SK-N-SH treated with all-trans-retinoic acid at 6 μM for 48 hours (cell line): ENCODE data around the gene NFIX.

Experiments
- ATAC-seq: fragments of 200-7000 bp; cut with Tn5 transposase; 3 replicates; pipeline ENCODE4 v1.9.1; 2020; ENCODE audit warnings: mild to moderate bottlenecking, moderate library complexity
- ARNTL ChIP-seq: fragments of 450-650 bp; formaldehyde crosslinking; IDR thresholded peaks from 2 replicates; pipeline ENCODE4 v1.5.0; 2020; ENCODE audit warnings: low read depth, mild to moderate bottlenecking, moderate library complexity, borderline replicate concordance
- BACH2 ChIP-seq: fragments of 250-450 bp; sonication (Bioruptor Pico); IDR thresholded peaks from 2 replicates; pipeline ENCODE4 v1.9.0; 2021; ENCODE audit warnings: mild to moderate bottlenecking, borderline replicate concordance
- CREB5 ChIP-seq: fragments of 250-450 bp; sonication (Bioruptor Pico); IDR thresholded peaks from 2 replicates; pipeline ENCODE4 v1.5.1; 2020; ENCODE audit warnings: low read depth, mild to moderate bottlenecking, moderate library complexity
- CSDC2 ChIP-seq: fragments of 250-450 bp; sonication (Bioruptor Pico); IDR thresholded peaks from 2 replicates; pipeline ENCODE4 v1.5.0; 2020; ENCODE audit warnings: mild to moderate bottlenecking, moderate library complexity
- CSRNP3 ChIP-seq: fragments of 250-450 bp; sonication (Bioruptor Pico); IDR thresholded peaks from 2 replicates; pipeline ENCODE4 v1.5.1; 2021; ENCODE audit warnings: mild to moderate bottlenecking, moderate library complexity
- ESRRG ChIP-seq: fragments of 250-450 bp; sonication (Bioruptor Pico); IDR thresholded peaks from 2 replicates; pipeline ENCODE4 v1.6.1; 2021; ENCODE audit warnings: mild to moderate bottlenecking
- GLIS3 ChIP-seq: fragments of 250-450 bp; sonication (Bioruptor Pico); IDR thresholded peaks from 2 replicates; pipeline ENCODE4 v1.5.0; 2020; ENCODE audit warnings: mild to moderate bottlenecking, moderate library complexity
- ISL1 ChIP-seq: fragments of 250-450 bp; sonication (Bioruptor Pico); IDR thresholded peaks from 2 replicates; pipeline ENCODE4 v2.1.2; 2022; ENCODE audit warnings: mild to moderate bottlenecking, moderate library complexity
- OSR1 ChIP-seq: fragments of 250-450 bp; sonication (Bioruptor Pico); IDR thresholded peaks from 2 replicates; pipeline ENCODE4 v1.8.0; 2022; ENCODE audit warnings: moderate library complexity, mild to moderate bottlenecking, inconsistent platforms
- PATZ1 ChIP-seq: fragments of 250-450 bp; sonication (Bioruptor Pico); IDR thresholded peaks from 2 replicates; pipeline ENCODE4 v1.8.0; 2020; ENCODE audit warnings: mild to moderate bottlenecking, moderate library complexity, borderline replicate concordance
- POU6F1 ChIP-seq: fragments of 250-450 bp; sonication (Bioruptor Pico); IDR thresholded peaks from 2 replicates; pipeline ENCODE4 v1.8.0; 2021; ENCODE audit warnings: low read depth, mild to moderate bottlenecking, moderate library complexity, borderline replicate concordance
- PPARA ChIP-seq: fragments of 250-450 bp; sonication (Bioruptor Pico); IDR thresholded peaks from 2 replicates; pipeline ENCODE4 v1.5.0; 2020; ENCODE audit warnings: mild to moderate bottlenecking, borderline replicate concordance
- RARB ChIP-seq: fragments of 250-450 bp; sonication (Bioruptor Pico); IDR thresholded peaks from 2 replicates; pipeline ENCODE4 v1.8.0; 2021; ENCODE audit warnings: mild to moderate bottlenecking, moderate library complexity
- TCF4 ChIP-seq: fragments of 250-450 bp; sonication (Bioruptor Pico); IDR thresholded peaks from 2 replicates; pipeline ENCODE4 v1.8.0; 2021; ENCODE audit warnings: mild to moderate bottlenecking, moderate library complexity, borderline replicate concordance
- TOX ChIP-seq: fragments of 250-450 bp; sonication (Bioruptor Pico); IDR thresholded peaks from 2 replicates; pipeline ENCODE4 v1.8.0; 2021; ENCODE audit warnings: mild to moderate bottlenecking, moderate library complexity, borderline replicate concordance
- TSHZ2 ChIP-seq: fragments of 250-450 bp; sonication (Bioruptor Pico); IDR thresholded peaks from 2 replicates; pipeline ENCODE4 v1.5.0; 2020; ENCODE audit warnings: mild to moderate bottlenecking, moderate library complexity
- ZC3H10 ChIP-seq: fragments of 250-450 bp; sonication (Bioruptor Pico); IDR thresholded peaks from 2 replicates; pipeline ENCODE4 v1.5.1; 2021; ENCODE audit warnings: mild to moderate bottlenecking, moderate library complexity
- ZFP3 ChIP-seq: fragments of 250-450 bp; sonication (Bioruptor Pico); IDR thresholded peaks from 2 replicates; pipeline ENCODE4 v1.5.0; 2020; ENCODE audit warnings: mild to moderate bottlenecking, moderate library complexity
- ZFP30 ChIP-seq: fragments of 450-650 bp; formaldehyde crosslinking; IDR thresholded peaks from 2 replicates; pipeline ENCODE4 v1.5.0; 2022; ENCODE audit warnings: mild to moderate bottlenecking, moderate library complexity
- ZNF565 ChIP-seq: fragments of 450-650 bp; formaldehyde crosslinking; conservative IDR thresholded peaks from 2 replicates; pipeline ENCODE4 v1.5.0; 2020; ENCODE audit warnings: low read depth, mild to moderate bottlenecking, moderate library complexity
- ZNF70 ChIP-seq: fragments of 450-650 bp; formaldehyde crosslinking; IDR thresholded peaks from 2 replicates; pipeline ENCODE4 v1.5.0; 2020; ENCODE audit warnings: mild to moderate bottlenecking, moderate library complexity
- ZNF8 ChIP-seq: fragments of 450-650 bp; formaldehyde crosslinking; IDR thresholded peaks from 2 replicates; pipeline ENCODE4 v1.5.0; 2020; ENCODE audit warnings: mild to moderate bottlenecking, moderate library complexity

The NFIX gene

GRCh38 chr19:13079542-13079986 lies 84.3 kb downstream of the NFIX start:
- TF ChIP-seq CREB5 (CRISPR knock-in tag) = no peak
- no peak for TF ChIP-seq PPARA
- no peak for TF ChIP-seq ESRRG (CRISPR knock-in tag)
- TF ChIP-seq BACH2 = no peak
- no peak for TF ChIP-seq ARNTL (CRISPR knock-in tag)
- TF ChIP-seq CSRNP3 (CRISPR knock-in tag) = no peak
- TF ChIP-seq OSR1 (CRISPR knock-in tag) = no peak
- TF ChIP-seq TOX (CRISPR knock-in tag) = no peak
- no peak for TF ChIP-seq GLIS3 (CRISPR knock-in tag)
- no peak for TF ChIP-seq TCF4 (CRISPR knock-in tag)
- TF ChIP-seq ZNF565 = no peak
- TF ChIP-seq ISL1 = no peak
- ATAC-seq = peak; percentile 57

GRCh38 chr19:13082192-13083007 lies 87.1 kb downstream of the NFIX start:
- no peak for TF ChIP-seq TOX (CRISPR knock-in tag)
- no peak for TF ChIP-seq RARB (CRISPR knock-in tag)
- no peak for TF ChIP-seq ARNTL (CRISPR knock-in tag)
- no peak for TF ChIP-seq ZNF70 (CRISPR knock-in tag)
- TF ChIP-seq ZNF565 = no peak
- no peak for TF ChIP-seq ZC3H10 (CRISPR knock-in tag)
- no peak for TF ChIP-seq CSDC2
- no peak for TF ChIP-seq CREB5 (CRISPR knock-in tag)
- TF ChIP-seq POU6F1 (CRISPR knock-in tag) = no peak
- TF ChIP-seq ZNF8 (CRISPR knock-in tag) = no peak
- no peak for TF ChIP-seq TCF4 (CRISPR knock-in tag)
- TF ChIP-seq ZFP30 (CRISPR knock-in tag) = no peak
- no peak for TF ChIP-seq ISL1
- no peak for TF ChIP-seq PPARA
- no peak for TF ChIP-seq CSRNP3 (CRISPR knock-in tag)
- TF ChIP-seq ESRRG (CRISPR knock-in tag) = no peak
- TF ChIP-seq GLIS3 (CRISPR knock-in tag) = no peak
- no peak for TF ChIP-seq TSHZ2
- TF ChIP-seq PATZ1 (CRISPR knock-in tag) = no peak
- TF ChIP-seq ZFP3 (CRISPR knock-in tag) = no peak
- peak; percentile 32 for ATAC-seq
